HepG2 (cell line): Measurements from ENCODE around the gene TAF12. TPM values are rescaled to one million over a fixed set of nuclear protein-coding genes. Genes with fewer than 3 reads are reported as not detected.

Experiments used
- ARNTL ChIP-seq: sonication (generic); formaldehyde crosslinking; IDR thresholded peaks from 2 replicates; pipeline ENCODE4 v1.4.0; 2020; ENCODE audit warnings: mild to moderate bottlenecking, missing genetic modification reagents
- ETV6 ChIP-seq: sonication (generic); formaldehyde crosslinking; conservative IDR thresholded peaks from 2 replicates; pipeline ENCODE4 v1.4.0; 2020; ENCODE audit warnings: missing genetic modification reagents
- GTF2F1 ChIP-seq: fragments of 150-350 bp; IDR thresholded peaks from 2 replicates; pipeline ENCODE4 v1.6.1; 2014; ENCODE audit warnings: low read length
- GTF3A ChIP-seq: sonication (generic); formaldehyde crosslinking; conservative IDR thresholded peaks from 2 replicates; pipeline ENCODE4 v1.4.0; 2020; ENCODE audit warnings: mild to moderate bottlenecking, missing genetic modification reagents
- ISL2 ChIP-seq: sonication (generic); formaldehyde crosslinking; IDR thresholded peaks from 2 replicates; pipeline ENCODE4 v1.5.0; 2020; ENCODE audit warnings: missing genetic modification reagents
- KDM5B ChIP-seq: sonication (generic); formaldehyde crosslinking; IDR thresholded peaks from 2 replicates; pipeline ENCODE4 v1.4.0; 2020; ENCODE audit warnings: missing genetic modification reagents, mild to moderate bottlenecking, borderline replicate concordance
- NFYC ChIP-seq: IDR thresholded peaks from 2 replicates; pipeline ENCODE4 v1.6.1; 2016; ENCODE audit warnings: missing genetic modification reagents, missing compliant biosample characterization
- PHB2 ChIP-seq: fragments of 450-650 bp; IDR thresholded peaks from 2 replicates; pipeline ENCODE4 v1.6.1; 2018; ENCODE audit not compliant: partially characterized antibody
- POGZ ChIP-seq: sonication (generic); formaldehyde crosslinking; IDR thresholded peaks from 2 replicates; pipeline ENCODE4 v1.4.0; 2020; ENCODE audit warnings: mild to moderate bottlenecking, missing genetic modification reagents
- RARA ChIP-seq: IDR thresholded peaks from 2 replicates; pipeline ENCODE4 v1.6.1; 2016; ENCODE audit warnings: missing genetic modification reagents, missing compliant biosample characterization
- RCOR2 ChIP-seq: IDR thresholded peaks from 2 replicates; pipeline ENCODE4 v1.6.1; 2016; ENCODE audit warnings: missing biosample characterization, missing genetic modification reagents
- REPIN1 ChIP-seq: sonication (generic); formaldehyde crosslinking; IDR thresholded peaks from 2 replicates; pipeline ENCODE4 v1.8.0; 2022; ENCODE audit warnings: missing genetic modification reagents, low read depth, mild to moderate bottlenecking, borderline replicate concordance
- ZC3H4 ChIP-seq: sonication (generic); formaldehyde crosslinking; IDR thresholded peaks from 2 replicates; pipeline ENCODE4 v1.4.0; 2020; ENCODE audit warnings: missing genetic modification reagents, borderline replicate concordance
- ZFX ChIP-seq: sonication (generic); formaldehyde crosslinking; IDR thresholded peaks from 2 replicates; pipeline ENCODE4 v1.4.0; 2020; ENCODE audit warnings: mild to moderate bottlenecking, low read depth, missing genetic modification reagents, moderate library complexity
- ZNF232 ChIP-seq: sonication (generic); formaldehyde crosslinking; IDR thresholded peaks from 2 replicates; pipeline ENCODE4 v1.4.0; 2020; ENCODE audit warnings: missing genetic modification reagents, borderline replicate concordance
- ZNF329 ChIP-seq: sonication (generic); formaldehyde crosslinking; IDR thresholded peaks from 2 replicates; pipeline ENCODE4 v1.9.0; 2021; ENCODE audit warnings: low read depth, mild to moderate bottlenecking, missing genetic modification reagents
- ZNF614 ChIP-seq: IDR thresholded peaks from 2 replicates; pipeline ENCODE4 v1.6.1; 2018; ENCODE audit warnings: missing biosample characterization, missing genetic modification reagents, inconsistent platforms, borderline replicate concordance
- ZNF674 ChIP-seq: sonication (generic); formaldehyde crosslinking; IDR thresholded peaks from 2 replicates; pipeline ENCODE4 v1.5.0; 2020; ENCODE audit warnings: low read depth, mild to moderate bottlenecking, missing genetic modification reagents
- polyA plus RNA-seq, 8 experiments: library from polyadenylated mRNA; depleted of rRNA in 3 of 8; stranded (reverse) in 7 of 8; unstranded in 1 of 8; fragments of >200 nt; fragmentation: Illumina TruSeq in 4 of 8; extraction: Trizol in 4 of 8; gene quantifications; 2 replicates each; pipeline versions ENCODE4 v1.2.1 to v1.2.3, GENCODE V29; 2011 to 2016; ENCODE audit warnings: low read depth in 4 of 8, missing spikeins in 1 of 8, mixed read lengths in 1 of 8; ENCODE audit not compliant: insufficient read depth in 1 of 8
- total RNA-seq, 5 experiments: library from RNA; depleted of rRNA; stranded (reverse); fragments of >200 nt; fragmentation: Illumina TruSeq; extraction: Trizol; gene quantifications; 2 replicates each; pipeline ENCODE4 v1.2.3, GENCODE V29; 2016; ENCODE audit warnings: low read depth in 1 of 5
- TF ChIP-seq, protein P1 (sequence below): sonication (generic); formaldehyde crosslinking; IDR thresholded peaks from 2 replicates; pipeline ENCODE4 v1.5.1; 2020; ENCODE audit warnings: mild to moderate bottlenecking, missing genetic modification reagents, moderate library complexity
- TF ChIP-seq, protein P2 (sequence below): sonication (generic); formaldehyde crosslinking; IDR thresholded peaks from 2 replicates; pipeline ENCODE4 v1.4.0; 2020; ENCODE audit warnings: missing genetic modification reagents
- TF ChIP-seq, protein P3 (sequence below): IDR thresholded peaks from 2 replicates; pipeline ENCODE4 v1.6.1; 2016; ENCODE audit warnings: mild to moderate bottlenecking
- TF ChIP-seq, protein P4 (sequence below): sonication (generic); formaldehyde crosslinking; conservative IDR thresholded peaks from 2 replicates; pipeline ENCODE4 v1.4.0; 2020; ENCODE audit warnings: mild to moderate bottlenecking, missing genetic modification reagents, moderate library complexity
- TF ChIP-seq, protein P5 (sequence below): IDR thresholded peaks from 2 replicates; pipeline ENCODE4 v1.6.1; 2016; ENCODE audit warnings: missing genetic modification reagents, missing compliant biosample characterization

TAF12 gene
- total and polyA plus RNA-seq, 2 of the 13 experiments (the other 11 are each of a cell fraction or from before 2014, with no cell fraction given) = 16.3 to 17.1 TPM

DNA sequence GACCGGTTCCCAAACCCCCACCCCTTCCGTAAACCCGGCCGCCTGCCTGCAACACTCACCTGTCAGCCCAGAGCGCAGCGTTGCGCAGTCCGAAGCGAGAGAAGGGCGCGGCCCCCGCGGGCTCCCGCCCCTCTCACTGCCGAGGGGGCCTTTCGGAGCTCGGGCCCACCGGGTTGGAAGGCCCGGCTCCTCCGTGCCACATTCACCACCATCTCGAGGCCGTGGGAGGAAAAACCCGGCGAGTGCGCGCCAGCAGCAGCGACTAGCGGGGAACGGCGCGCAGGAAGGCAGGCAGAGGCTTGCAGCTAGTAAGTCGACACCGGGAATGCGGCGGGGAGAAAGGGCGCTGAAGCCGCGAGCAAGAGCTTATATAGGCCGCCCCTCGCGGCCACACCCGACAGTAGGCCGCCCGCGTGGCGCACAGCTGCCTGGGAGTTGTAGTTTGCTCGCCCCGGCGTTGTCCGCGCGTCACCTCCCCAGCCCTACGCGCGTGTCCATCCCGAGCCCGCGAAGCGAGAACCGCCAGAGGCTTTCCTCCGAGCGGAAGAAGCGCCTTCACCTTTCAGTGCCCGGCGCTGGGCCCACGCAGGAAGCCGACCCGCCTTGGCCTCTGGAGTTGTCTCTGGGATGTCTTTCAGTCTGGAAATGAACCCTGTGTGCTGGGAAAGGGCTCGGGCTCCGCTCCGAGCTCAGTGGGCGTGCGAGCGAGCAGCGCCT, 61.2 kb downstream of the TAF12 start (continued):
- TF ChIP-seq ZNF329 (CRISPR knock-in tag) (peak; percentile 92), ARNTL (peak; percentile 52; the same call in 1 of the 2 replicates), ZNF674 (CRISPR knock-in tag) (no peak), ZC3H4 (CRISPR knock-in tag) (0 out of 2 replicates have a peak, but pooled peaks have one; percentile 60), ZFX (CRISPR knock-in tag) (peak; percentile 94), ZNF232 (CRISPR knock-in tag) (peak; percentile 93), ETV6 (peak; percentile 85; the same call in 1 of the 2 replicates), ISL2 (CRISPR knock-in tag) (peak; percentile 87), RCOR2 (no peak), NFYC (CRISPR knock-in tag) (peak; percentile 58; the same call in 1 of the 2 replicates), GTF2F1 (peak; percentile 99), GTF3A (CRISPR knock-in tag) (peak; percentile 72; the same call in 1 of the 2 replicates), RARA (CRISPR knock-in tag) (peak; percentile 64), POGZ (CRISPR knock-in tag) (peak; percentile 65), KDM5B (CRISPR knock-in tag) (peak; percentile 98), ZNF614 (peak; percentile 93), PHB2 (no peak), REPIN1 (peak; percentile 89)
- TF ChIP-seq, protein P1, sequence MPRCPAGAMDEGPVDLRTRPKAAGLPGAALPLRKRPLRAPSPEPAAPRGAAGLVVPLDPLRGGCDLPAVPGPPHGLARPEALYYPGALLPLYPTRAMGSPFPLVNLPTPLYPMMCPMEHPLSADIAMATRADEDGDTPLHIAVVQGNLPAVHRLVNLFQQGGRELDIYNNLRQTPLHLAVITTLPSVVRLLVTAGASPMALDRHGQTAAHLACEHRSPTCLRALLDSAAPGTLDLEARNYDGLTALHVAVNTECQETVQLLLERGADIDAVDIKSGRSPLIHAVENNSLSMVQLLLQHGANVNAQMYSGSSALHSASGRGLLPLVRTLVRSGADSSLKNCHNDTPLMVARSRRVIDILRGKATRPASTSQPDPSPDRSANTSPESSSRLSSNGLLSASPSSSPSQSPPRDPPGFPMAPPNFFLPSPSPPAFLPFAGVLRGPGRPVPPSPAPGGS (CRISPR knock-in tag) = peak; percentile 79; the same call in 1 of the 2 replicates
- TF ChIP-seq, protein P2, sequence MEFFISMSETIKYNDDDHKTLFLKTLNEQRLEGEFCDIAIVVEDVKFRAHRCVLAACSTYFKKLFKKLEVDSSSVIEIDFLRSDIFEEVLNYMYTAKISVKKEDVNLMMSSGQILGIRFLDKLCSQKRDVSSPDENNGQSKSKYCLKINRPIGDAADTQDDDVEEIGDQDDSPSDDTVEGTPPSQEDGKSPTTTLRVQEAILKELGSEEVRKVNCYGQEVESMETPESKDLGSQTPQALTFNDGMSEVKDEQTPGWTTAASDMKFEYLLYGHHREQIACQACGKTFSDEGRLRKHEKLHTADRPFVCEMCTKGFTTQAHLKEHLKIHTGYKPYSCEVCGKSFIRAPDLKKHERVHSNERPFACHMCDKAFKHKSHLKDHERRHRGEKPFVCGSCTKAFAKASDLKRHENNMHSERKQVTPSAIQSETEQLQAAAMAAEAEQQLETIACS (CRISPR knock-in tag) = peak; percentile 86
- TF ChIP-seq, protein P3, sequence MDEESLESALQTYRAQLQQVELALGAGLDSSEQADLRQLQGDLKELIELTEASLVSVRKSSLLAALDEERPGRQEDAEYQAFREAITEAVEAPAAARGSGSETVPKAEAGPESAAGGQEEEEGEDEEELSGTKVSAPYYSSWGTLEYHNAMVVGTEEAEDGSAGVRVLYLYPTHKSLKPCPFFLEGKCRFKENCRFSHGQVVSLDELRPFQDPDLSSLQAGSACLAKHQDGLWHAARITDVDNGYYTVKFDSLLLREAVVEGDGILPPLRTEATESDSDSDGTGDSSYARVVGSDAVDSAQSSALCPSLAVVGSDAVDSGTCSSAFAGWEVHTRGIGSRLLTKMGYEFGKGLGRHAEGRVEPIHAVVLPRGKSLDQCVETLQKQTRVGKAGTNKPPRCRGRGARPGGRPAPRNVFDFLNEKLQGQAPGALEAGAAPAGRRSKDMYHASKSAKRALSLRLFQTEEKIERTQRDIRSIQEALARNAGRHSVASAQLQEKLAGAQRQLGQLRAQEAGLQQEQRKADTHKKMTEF (CRISPR knock-in tag) = peak; percentile 84
- TF ChIP-seq, protein P4, sequence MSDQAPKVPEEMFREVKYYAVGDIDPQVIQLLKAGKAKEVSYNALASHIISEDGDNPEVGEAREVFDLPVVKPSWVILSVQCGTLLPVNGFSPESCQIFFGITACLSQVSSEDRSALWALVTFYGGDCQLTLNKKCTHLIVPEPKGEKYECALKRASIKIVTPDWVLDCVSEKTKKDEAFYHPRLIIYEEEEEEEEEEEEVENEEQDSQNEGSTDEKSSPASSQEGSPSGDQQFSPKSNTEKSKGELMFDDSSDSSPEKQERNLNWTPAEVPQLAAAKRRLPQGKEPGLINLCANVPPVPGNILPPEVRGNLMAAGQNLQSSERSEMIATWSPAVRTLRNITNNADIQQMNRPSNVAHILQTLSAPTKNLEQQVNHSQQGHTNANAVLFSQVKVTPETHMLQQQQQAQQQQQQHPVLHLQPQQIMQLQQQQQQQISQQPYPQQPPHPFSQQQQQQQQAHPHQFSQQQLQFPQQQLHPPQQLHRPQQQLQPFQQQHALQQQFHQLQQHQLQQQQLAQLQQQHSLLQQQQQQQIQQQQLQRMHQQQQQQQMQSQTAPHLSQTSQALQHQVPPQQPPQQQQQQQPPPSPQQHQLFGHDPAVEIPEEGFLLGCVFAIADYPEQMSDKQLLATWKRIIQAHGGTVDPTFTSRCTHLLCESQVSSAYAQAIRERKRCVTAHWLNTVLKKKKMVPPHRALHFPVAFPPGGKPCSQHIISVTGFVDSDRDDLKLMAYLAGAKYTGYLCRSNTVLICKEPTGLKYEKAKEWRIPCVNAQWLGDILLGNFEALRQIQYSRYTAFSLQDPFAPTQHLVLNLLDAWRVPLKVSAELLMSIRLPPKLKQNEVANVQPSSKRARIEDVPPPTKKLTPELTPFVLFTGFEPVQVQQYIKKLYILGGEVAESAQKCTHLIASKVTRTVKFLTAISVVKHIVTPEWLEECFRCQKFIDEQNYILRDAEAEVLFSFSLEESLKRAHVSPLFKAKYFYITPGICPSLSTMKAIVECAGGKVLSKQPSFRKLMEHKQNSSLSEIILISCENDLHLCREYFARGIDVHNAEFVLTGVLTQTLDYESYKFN (CRISPR knock-in tag) = peak; percentile 64
- TF ChIP-seq, protein P5, sequence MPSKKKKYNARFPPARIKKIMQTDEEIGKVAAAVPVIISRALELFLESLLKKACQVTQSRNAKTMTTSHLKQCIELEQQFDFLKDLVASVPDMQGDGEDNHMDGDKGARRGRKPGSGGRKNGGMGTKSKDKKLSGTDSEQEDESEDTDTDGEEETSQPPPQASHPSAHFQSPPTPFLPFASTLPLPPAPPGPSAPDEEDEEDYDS (CRISPR knock-in tag) = peak; percentile 98
